Memory B cell (primary cell): ENCODE data around the gene BRIP1.
"Not testable (repeated sequence)": the region's sequence is repeated elsewhere in the genome, so short reads cannot be mapped to it uniquely, and the experiment has no call there.

ENCODE experiments used
- ATAC-seq: fragments of 150-1000 bp; cut with Tn5 transposase; 2 replicates; pipeline ENCODE4 v1.10.0; 2021; ENCODE audit warnings: low read depth, mild to moderate bottlenecking, moderate library complexity
- DNase-seq, 2 donors: peaks; one replicate each; pipeline ENCODE4 v3.0.0; 2022; ENCODE audit warnings: low spot score in 2 of 2
- H3K27ac Mint-ChIP-seq: one replicate; pipeline ENCODE4 v1.8.0; 2022; ENCODE audit warnings: mild to moderate bottlenecking, moderate library complexity, mixed read lengths
- H3K27me3 Mint-ChIP-seq: one replicate; pipeline ENCODE4 v1.8.0; 2022; ENCODE audit warnings: mixed read lengths
- H3K36me3 Mint-ChIP-seq: one replicate; pipeline ENCODE4 v1.8.0; 2022; ENCODE audit warnings: mild to moderate bottlenecking, mixed read lengths
- H3K4me1 Mint-ChIP-seq: one replicate; pipeline ENCODE4 v1.8.0; 2022; ENCODE audit warnings: mixed read lengths
- H3K4me3 Mint-ChIP-seq: one replicate; pipeline ENCODE4 v1.8.0; 2022; ENCODE audit warnings: mild to moderate bottlenecking, moderate library complexity, mixed read lengths
- H3K9me3 Mint-ChIP-seq: one replicate; pipeline ENCODE4 v1.8.0; 2022; ENCODE audit warnings: mixed read lengths

Gene BRIP1

DNA sequence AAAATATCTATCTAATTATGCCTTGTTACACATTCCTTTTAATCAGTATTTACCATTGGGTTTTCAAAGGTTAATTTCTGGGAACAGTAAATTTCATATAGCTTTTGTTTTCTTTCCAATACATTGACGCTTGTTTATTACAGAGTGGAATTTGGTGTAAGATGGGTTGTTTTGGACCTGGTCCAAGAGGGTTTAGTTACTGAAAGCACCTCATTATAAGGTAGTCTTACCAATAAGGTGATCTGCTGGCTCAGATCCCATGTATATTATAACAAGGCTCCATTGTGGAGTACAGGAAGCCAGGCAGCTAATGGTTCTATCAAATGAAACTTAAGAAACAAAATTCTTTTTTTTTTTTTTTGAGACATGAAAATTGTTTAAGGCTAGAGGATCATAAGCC, 185.0 kb downstream of the BRIP1 start:
- DNase-seq (no peak), ATAC-seq (no peak)
- H3K4me1 Mint-ChIP-seq, result no peaks in the 10 kb centered on the region
- peaks cover 3% of the 10 kb centered on the region for H3K36me3 Mint-ChIP-seq
- H3K9me3 Mint-ChIP-seq, result peaks cover 3% of the 10 kb centered on the region
- no peaks in the 10 kb centered on the region for H3K27me3 Mint-ChIP-seq
- H3K4me3 Mint-ChIP-seq, result no peak overlapping the region
- H3K27ac Mint-ChIP-seq, result no peak overlapping the region

DNA sequence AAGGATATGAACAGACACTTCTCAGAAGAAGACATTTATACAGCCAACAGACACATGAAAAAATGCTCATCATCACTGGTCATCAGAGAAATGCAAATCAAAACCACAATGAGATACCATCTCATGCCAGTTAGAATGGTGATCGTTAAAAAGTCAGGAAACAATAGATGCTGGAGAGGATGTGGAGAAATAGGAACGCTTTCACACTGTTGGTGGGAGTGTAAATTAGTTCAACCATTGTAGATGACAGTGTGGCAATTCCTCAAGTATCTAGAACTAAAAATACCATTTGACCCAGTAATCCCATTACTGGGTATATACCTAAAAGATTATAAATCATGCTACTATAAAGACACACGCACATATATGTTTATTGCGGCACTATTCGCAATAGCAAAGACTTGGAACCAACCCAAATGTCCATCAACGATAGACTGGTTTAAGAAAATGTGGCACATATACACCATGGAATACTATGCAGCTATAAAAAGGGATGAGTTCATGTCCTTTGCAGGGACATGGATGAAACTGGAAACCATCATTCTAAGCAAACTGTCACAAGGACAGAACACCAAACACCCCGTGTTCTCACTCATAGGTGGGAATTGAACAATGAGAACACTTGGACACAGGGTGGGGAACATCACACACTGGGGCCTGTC, 186.0 kb downstream of the BRIP1 start:
- not testable (repeated sequence) for H3K27ac Mint-ChIP-seq, H3K27me3 Mint-ChIP-seq, H3K36me3 Mint-ChIP-seq, H3K9me3 Mint-ChIP-seq, ATAC-seq, H3K4me1 Mint-ChIP-seq, H3K4me3 Mint-ChIP-seq, DNase-seq

DNA sequence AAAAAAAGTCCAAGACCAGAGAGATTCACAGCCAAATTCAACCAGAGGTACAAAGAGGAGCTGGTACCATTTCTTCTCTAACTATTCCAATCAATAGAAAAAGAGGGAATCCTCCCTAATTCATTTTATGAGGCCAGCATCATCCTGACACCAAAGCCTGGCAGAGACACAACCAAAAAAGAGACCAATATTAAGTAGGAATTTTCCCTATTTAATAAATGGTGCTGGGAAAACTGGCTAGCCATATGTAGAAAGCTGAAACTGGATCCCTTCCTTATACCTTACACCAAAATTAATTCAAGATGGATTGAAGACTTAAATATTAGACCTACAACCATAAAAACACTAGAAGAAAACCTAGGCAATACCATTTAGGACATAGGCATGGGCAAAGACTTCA, 186.8 kb downstream of the BRIP1 start:
- not testable (repeated sequence) for H3K27me3 Mint-ChIP-seq, DNase-seq, H3K4me1 Mint-ChIP-seq, ATAC-seq, H3K27ac Mint-ChIP-seq, H3K9me3 Mint-ChIP-seq, H3K4me3 Mint-ChIP-seq, H3K36me3 Mint-ChIP-seq

DNA sequence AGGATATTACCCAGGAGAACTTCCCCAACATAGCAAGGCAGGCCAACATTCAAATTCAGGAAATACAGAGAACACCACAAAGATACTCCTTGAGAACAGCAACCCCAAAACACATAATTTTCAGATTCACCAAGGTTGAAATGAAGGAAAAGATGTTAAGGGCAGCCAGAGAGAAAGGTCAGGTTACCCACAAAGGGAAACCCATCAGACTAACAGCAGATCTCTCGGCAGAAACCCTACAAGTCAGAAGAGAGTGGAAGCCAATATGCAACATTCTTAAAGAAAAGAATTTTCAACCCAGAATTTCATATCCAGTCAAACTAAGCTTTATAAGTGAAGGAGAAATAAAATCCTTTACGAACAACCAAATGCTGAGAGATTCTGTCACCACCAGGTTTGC, 188.7 kb downstream of the BRIP1 start:
- peak overlapping the region; percentile 15 for H3K27ac Mint-ChIP-seq
- DNase-seq, H3K9me3 Mint-ChIP-seq, H3K4me1 Mint-ChIP-seq, H3K36me3 Mint-ChIP-seq, H3K4me3 Mint-ChIP-seq, H3K27me3 Mint-ChIP-seq, ATAC-seq: not testable (repeated sequence)

DNA sequence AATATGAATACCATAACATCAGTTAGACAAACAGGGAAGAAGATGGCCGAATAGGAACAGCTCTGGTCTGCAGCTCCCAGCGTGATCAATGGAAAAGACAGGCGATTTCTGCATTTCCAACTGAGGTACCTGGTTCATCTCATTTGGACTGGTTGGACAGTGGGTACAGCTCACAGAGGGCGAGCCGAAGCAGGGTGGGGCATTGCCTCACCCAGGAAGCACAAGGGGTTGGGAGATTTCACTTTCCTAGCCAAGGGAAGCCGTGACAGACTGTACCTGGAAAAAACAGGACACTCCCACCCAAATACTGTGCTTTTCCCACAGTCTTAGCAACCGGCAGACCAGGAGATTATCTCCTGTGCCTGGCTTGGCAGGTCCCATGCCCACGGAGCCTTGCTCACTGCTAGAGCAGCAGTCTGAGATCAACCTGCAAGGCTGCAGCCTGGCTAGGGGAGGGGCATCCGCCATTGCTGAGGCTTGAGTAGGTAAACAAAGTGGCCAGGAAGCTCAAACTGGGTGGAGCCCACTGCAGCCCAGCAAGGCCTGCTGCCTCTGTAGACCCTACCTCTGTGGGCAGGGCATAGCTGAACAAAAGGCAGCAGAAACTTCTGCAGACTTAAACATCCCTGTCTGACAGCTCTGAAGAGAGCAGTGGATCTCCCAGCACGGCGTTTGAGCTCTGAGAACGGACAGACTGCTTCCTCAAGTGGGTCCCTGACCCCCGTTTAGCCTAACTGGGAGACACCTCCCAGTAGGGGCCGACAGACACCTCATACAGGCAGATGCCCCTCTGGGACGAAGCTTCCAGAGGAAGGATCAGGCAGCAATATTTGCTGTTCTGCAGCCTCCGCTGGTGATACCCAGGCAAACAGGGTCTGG, 190.1 kb downstream of the BRIP1 start:
- H3K27ac Mint-ChIP-seq, H3K36me3 Mint-ChIP-seq, H3K4me3 Mint-ChIP-seq, ATAC-seq, H3K4me1 Mint-ChIP-seq, H3K9me3 Mint-ChIP-seq, H3K27me3 Mint-ChIP-seq, DNase-seq: not testable (repeated sequence)

DNA sequence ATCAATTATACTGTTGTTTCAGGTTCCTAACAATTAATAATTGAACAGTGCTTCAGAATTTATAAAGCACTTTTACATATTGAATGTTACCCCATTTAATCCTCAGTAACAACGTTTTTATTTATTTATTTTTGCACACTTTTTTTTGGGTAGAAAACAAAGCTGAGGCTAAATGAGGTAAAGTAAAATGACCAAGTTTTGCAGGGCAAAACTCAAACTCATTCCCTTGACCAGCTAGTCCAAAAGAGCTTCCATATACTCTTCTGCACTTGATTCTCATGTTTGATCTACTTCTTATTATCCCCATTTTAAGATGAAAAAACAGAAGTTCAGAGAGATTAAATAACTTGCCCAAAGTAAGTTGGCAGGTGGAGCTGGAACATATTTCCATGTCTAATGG, 191.2 kb downstream of the BRIP1 start:
- no peak for DNase-seq
- no peak for ATAC-seq
- H3K9me3 Mint-ChIP-seq, result no peaks in the 10 kb centered on the region

DNA sequence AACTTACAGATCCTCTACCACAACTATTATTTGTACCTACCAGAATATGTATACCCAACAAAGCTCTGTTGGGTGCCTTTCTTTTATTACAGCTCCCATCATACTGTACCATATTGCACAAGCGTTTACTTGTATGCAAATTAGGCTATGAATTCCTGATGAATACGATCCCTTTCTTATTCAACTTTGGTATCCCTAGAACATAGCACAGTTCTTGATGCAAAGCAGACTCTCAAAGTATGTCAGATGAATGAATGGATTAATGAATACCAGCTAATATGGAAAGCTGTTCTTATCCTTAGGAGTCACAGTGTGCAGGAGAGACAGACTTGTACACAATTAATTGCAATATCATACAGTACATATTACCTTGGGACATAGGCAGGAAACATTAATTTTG, 192.6 kb downstream of the BRIP1 start:
- no peaks in the 10 kb centered on the region for H3K9me3 Mint-ChIP-seq
- H3K4me1 Mint-ChIP-seq, result no peaks in the 10 kb centered on the region
- no peak overlapping the region for H3K27ac Mint-ChIP-seq
- no peak overlapping the region for H3K4me3 Mint-ChIP-seq
- no peak for DNase-seq
- no peaks in the 10 kb centered on the region for H3K27me3 Mint-ChIP-seq
- ATAC-seq, result no peak
- peaks cover 3% of the 10 kb centered on the region for H3K36me3 Mint-ChIP-seq

More for the DNA sequence above, 191.2 kb downstream of the BRIP1 start:
- Mint-ChIP-seq H3K27me3 (no peaks in the 10 kb centered on the region), H3K36me3 (peaks cover 3% of the 10 kb centered on the region), H3K4me3 (no peak overlapping the region), H3K27ac (no peak overlapping the region), H3K4me1 (no peaks in the 10 kb centered on the region)

DNA sequence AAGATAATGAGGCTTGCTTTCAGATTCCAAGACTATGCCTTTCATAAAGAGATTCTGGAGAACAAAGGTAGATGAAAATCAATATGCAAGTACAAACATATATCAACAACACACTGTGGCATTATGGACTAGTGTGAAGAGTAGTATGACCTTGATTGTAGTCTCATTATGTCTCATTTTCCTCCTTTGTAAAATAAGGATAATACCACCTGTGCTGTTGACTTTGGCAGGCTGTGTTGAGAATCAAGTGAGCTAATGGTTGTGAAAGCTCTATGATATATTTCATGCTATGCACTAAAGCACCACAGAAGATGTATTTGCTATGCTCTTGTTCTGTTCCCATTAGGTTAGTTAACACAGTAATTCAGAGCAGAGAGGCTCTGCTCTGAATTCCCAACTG, 193.8 kb downstream of the BRIP1 start:
- ATAC-seq (no peak), DNase-seq (no peak)
- Mint-ChIP-seq H3K36me3 (peaks cover 3% of the 10 kb centered on the region), H3K9me3 (no peaks in the 10 kb centered on the region), H3K4me3 (no peak overlapping the region), H3K27me3 (no peaks in the 10 kb centered on the region), H3K4me1 (no peaks in the 10 kb centered on the region), H3K27ac (no peak overlapping the region)

DNA sequence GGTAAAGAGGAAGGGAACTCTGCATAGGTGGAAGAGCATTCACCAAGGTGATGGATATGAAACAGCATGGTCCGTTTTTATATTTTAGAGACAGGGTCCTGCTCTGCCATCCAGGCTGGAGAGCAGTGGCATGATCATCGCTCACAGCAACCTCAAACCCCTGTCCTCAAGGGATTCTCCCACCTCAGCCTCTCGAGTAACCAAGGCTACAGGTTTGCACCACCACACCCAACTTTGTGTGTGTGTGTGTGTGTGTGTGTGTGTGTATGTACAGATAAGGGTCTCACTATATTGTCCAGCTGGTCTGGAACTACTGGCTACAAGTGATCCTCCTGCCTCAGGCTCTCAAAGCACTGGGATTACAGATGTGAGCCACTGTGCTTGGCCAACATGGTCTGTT, 194.8 kb downstream of the BRIP1 start:
- Mint-ChIP-seq H3K4me1 (no peaks in the 10 kb centered on the region), H3K4me3 (no peak overlapping the region), H3K27ac (no peak overlapping the region), H3K9me3 (no peaks in the 10 kb centered on the region), H3K36me3 (no peaks in the 10 kb centered on the region), H3K27me3 (no peaks in the 10 kb centered on the region)
- no peak for ATAC-seq
- no peak for DNase-seq

DNA sequence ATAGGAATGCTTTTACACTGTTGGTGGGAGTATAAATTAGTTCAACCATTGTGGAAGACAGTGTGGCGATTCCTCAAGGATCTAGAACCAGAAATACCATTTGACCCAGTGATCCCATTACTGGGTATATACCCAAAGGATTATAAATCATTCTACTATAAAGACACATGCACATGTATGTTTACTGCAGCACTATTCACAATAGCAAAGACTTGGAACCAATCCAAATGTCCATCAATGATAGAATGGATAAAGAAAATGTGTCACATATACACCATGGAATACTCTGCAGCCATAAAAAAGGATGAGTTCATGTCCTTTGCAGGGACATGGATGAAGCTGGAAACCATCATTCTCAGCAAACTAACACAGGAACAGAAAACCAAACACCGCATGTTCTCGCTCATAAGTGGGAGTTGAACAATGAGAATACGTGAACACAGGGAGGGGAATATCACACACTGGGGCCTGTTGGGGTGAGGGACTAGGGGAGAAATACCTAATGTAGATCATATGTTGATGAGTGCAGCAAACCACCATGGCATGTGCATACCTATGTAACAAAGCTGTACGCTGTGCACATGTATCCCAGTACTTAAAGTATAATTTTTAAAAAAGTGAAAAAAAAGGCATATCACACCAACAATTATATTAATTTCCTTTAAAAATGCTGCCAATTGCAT, 196.8 kb downstream of the BRIP1 start:
- H3K4me3 Mint-ChIP-seq, H3K4me1 Mint-ChIP-seq, DNase-seq, H3K36me3 Mint-ChIP-seq, ATAC-seq, H3K27ac Mint-ChIP-seq, H3K9me3 Mint-ChIP-seq, H3K27me3 Mint-ChIP-seq: not testable (repeated sequence)

DNA sequence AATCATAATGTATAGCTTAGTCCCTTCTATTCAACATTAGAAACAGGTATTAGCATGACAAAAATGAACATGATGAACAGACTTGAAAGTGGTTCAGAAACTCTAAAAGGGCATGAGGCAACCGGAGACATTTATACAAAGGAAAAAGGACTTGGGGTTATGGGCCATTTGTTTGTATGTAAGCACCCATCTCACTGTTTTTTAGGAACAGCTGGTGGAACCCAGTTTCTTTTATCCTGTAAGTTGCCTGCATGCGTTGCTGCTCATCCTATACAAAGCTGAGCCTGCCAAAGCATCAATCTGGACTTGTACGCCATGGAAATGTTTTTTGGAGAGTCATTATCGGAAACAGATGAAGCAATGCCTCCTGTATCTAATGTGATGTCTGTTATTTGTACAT, 200.0 kb downstream of the BRIP1 start:
- Mint-ChIP-seq H3K4me1 (no peaks in the 10 kb centered on the region), H3K9me3 (no peaks in the 10 kb centered on the region), H3K27ac (no peak overlapping the region), H3K36me3 (no peaks in the 10 kb centered on the region), H3K4me3 (no peak overlapping the region), H3K27me3 (peaks cover 3% of the 10 kb centered on the region)
- no peak for DNase-seq
- ATAC-seq, result no peak

DNA sequence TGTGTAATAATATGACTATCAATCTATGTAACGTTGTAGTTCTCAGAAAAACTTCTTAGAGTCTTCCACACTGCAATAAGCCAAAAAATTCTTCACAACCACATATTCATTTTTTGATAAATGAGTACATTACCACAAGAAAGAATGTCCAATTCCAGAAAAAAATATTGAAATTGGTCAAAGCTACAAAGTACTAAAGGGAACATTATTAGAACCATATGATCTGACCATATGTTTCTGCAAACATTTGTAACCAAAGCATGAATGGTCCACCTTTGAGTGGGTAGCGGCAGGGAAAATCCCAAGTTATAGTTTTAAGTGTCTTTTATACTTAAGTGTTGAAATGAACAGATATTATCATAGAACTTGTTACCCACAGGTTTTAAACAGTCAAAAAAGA, 200.6 kb downstream of the BRIP1 start:
- ATAC-seq, result no peak
- peaks cover 3% of the 10 kb centered on the region for H3K27me3 Mint-ChIP-seq
- no peak for DNase-seq
- H3K36me3 Mint-ChIP-seq, result no peaks in the 10 kb centered on the region
- no peak overlapping the region for H3K27ac Mint-ChIP-seq
- H3K9me3 Mint-ChIP-seq, result no peaks in the 10 kb centered on the region
- H3K4me3 Mint-ChIP-seq, result no peak overlapping the region
- H3K4me1 Mint-ChIP-seq, result no peaks in the 10 kb centered on the region

DNA sequence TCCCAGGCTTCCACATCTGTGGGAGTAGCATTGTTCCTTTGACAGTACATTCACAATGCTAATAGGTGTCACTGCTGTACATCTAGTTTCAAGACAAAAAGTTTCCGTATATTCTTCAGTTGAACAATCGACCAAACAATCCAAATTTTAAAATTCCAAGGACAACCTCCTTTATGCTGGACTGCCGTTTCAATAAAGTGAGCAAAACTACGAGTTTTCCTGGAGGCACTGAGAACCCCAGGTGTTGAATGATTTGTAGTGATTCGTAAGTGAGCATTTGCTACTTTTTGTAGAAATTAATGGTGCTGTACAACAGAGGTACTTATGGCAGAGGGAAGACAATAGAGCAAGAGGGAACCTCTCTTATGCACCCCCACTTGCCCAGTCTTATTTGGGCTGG, 201.1 kb downstream of the BRIP1 start:
- H3K9me3 Mint-ChIP-seq, result no peaks in the 10 kb centered on the region
- peaks cover 3% of the 10 kb centered on the region for H3K27me3 Mint-ChIP-seq
- H3K4me3 Mint-ChIP-seq, result no peak overlapping the region
- ATAC-seq (no peak), DNase-seq (no peak)
- no peaks in the 10 kb centered on the region for H3K36me3 Mint-ChIP-seq
- H3K27ac Mint-ChIP-seq, result no peak overlapping the region
- no peaks in the 10 kb centered on the region for H3K4me1 Mint-ChIP-seq

DNA sequence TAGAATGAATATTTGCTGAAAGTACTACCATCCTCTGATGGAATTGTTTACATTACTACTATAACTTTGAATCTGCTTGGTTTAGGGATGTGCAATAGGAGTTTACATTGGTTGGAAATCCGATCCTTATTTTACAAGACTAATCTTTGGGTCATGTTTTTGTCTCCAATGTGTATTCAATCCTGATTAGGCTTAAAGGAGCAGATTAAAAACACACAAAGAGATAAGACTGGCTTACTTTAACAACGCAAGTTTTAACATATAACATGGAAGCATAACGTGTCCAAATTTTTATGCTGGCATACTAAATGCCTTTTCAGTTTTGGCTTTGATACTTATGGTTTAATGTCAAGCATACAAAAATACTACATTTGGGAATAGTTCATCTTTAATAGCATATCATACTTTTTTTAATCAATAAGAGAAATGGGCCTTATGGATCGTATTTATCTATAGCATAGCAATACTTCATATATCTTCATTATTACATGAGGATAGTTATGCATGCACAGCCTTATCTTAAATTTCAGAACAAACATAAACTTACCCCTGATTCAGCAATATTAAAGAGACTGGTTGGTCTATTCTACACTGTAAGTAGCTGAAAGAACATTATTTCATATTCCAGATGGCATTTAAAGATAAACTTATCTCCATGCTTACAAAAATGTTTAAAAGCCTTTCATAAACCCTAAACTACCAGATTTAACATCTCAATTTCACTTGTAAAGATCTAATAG, 202.4 kb downstream of the BRIP1 start:
- ATAC-seq, result no peak
- Mint-ChIP-seq H3K4me3 (no peak overlapping the region), H3K27ac (no peak overlapping the region), H3K4me1 (no peaks in the 10 kb centered on the region), H3K27me3 (peaks cover 3% of the 10 kb centered on the region), H3K9me3 (no peaks in the 10 kb centered on the region), H3K36me3 (no peaks in the 10 kb centered on the region)
- DNase-seq, result no peak
